Measurements from ENCODE around the gene SPARCL1.
"Not testable (repeated sequence)": the region's sequence is repeated elsewhere in the genome, so short reads cannot be mapped to it uniquely, and the experiment has no call there.

SPARCL1 gene

DNA sequence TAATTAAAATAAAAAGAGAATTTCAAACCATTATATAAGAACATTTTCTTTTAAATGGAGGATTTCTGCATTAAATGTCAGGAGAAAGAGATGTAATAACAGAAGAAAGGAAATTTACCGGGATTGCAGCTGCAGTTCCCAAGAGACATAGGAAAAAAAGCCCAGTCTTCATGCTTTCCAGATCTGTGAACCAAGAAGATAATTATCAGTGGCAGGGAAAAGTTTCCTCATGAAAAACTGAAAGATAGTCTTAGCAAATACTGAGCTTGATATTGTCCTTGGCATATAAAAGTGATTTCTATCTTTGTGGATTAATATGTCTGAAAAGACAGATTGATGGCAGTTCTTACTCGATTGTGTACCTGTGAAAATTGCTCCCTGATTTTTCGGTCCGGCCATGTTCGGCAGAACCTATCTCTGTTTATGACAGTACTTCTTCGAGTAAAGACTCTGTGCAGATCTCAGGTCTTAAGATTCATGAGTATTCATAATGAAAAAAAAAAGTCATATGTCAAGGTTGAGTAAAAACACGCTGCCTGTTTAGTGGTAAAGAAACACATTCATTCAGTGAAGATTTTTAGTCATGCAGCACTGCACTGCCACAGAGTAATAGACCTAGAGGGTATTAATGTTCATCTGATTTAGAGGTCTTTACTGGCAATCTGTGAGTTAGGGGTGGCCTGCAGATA lies 29.6 kb downstream of the SPARCL1 start:
- FAIRE-seq, result no peak

DNA sequence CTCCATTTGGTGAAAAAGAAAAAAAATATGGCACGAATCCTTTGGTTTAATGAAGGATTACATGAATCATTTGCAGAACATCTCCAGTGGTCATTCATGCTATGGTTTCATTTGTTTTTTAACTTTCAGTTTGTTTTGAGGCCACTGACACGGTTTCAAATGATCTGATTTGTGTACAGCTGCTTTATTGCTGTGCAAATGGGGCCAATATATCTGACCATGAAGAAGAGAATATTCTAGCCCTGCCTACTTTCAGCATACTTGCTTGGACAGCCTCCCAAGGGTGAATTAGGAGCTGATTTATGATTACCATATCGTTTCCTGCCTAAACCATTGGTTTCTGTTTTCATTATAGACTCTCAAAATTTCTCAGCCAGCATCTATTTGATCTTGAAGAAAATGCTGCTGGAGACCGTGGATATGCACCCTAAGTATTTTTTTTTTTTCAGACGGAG lies 30.7 kb downstream of the SPARCL1 start:
- no peak for FAIRE-seq

DNA sequence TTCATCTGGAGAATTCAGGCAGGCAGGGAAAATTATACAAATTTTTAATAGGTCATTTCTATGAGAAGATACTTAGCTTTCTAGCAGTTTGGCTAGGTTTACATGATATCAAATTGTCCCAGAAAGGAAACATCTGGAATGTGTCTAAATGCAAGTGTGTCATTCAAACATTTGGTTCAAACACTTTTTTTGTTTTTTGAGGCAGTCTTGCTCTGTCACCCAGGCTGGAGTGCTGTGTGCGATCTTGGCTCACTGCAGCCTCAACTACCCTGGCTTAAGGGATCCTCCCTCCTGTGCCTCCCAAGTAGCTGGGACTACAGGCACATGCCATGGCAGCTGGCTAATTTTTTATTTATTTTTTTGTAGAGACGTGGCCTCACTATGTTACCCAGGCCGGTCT lies 31.6 kb downstream of the SPARCL1 start:
- no peak for FAIRE-seq

DNA sequence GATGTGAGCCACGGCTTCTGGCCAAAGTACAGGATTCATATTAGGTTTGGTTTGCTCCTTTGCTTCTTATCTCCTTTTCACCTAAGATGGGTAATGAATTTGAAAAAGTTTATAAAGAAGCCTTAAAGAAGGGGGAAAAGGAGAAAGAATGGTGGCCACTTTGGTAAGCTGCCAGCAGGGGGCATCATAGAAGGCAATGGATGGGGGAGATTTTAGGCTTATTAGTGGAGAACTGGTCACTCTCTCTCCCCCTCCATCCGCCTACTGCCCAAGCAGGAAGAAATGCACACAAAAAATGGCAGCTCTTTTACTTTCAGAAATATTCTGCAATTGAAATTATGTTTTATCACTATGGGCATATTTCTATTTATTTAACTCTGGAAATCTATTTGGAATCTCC lies 32.0 kb downstream of the SPARCL1 start:
- no peak for FAIRE-seq

- FAIRE-seq, result no peak
Observed at GRCh38 chr4:87493115-87493514, 36.1 kb downstream of the SPARCL1 start.

DNA sequence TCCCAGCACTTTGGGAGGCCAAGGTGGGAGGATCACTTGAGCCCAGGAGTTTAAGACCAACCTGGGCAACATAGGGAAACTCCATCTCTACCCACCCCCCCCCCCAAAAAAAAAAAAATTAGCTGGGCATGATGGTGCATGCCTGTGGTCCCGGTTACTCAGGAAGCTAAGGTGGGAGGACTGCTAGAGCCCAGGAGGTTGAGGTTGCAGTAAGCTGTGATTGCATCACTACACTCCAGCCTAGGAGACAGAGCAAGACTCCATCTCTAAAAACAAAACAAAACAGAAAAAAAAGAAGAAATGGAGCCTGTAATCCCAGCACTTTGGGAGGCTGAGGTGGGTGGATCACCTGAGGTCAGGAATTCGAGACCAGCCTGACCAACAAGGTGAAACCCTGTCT lies 37.3 kb downstream of the SPARCL1 start:
- FAIRE-seq, result not testable (repeated sequence)

- FAIRE-seq, result no peak
Observed at GRCh38 chr4:87491436-87491835, 37.7 kb downstream of the SPARCL1 start.

DNA sequence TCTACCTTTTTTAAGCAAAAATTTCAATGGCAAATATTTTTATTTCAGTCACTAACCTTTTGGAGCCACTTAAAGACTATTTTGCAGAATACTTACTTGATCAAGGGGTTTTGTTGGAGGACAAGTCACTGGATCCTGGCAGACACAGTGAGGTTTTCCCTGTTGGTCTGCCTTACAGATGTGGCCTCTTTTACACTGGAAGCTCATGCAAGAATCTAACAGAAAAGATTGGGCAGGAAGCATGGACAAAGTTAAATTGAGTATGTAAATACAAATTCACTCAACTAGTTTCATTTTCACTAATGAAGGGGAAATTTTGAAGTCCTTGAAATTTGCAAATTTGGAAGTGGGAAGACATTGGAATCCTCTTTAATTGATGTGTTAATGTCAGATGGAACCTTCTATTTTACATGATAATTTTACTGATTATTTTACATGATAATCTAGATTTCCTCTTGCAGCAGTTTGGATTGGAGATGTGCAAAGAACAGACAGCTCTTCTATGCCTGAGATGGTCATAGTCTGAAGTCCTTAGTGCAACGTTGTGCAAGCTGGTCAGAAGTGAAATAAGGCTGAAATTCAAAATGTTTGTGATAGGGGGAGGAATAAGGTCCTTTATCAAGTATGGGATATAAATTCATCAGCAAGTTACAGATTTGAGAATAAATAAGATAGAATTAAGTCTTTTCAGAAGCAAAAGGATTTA lies 38.4 kb downstream of the SPARCL1 start:
- FAIRE-seq, result no peak

GRCh38 chr4:87489678-87490077 lies 39.5 kb downstream of the SPARCL1 start:
- FAIRE-seq, result no peak

DNA sequence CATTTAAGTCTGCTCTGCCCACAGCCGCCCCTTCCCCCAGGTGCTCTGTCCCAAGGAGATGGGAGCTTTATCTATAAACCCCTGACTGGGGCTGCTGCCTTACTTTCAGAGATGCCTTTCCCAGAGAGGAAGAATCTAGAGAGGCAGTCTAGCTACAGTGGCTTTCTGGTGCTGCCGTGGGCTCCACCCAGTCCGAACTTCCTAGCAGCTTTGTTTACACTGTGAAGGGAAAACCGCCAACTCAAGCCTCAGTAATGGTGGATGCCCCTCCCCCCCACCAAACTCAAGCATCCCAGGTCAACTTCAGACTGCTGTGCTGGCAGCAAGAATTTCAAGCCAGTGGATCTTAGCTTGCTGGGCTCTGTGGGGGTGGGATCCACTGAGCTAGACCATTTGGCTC lies 40.5 kb downstream of the SPARCL1 start:
- FAIRE-seq, result not testable (repeated sequence)

DNA sequence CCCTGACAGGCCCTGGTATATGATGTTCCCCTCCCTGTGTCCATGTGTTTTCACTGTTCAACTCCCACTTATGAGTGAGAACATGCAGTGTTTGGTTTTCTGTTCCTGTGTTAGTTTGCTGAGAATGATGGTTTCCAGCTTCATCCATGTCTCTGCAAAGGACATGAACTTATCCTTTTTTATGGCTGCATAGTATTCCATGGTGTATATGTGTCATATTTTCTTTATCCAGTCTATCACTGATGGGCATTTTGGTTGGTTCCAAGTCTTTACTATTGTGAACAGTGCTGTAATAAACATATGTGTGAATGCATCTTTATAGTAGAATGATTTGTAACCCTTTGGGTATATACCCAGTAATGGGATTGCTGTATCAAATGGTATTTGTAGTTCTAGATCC lies 45.9 kb downstream of the SPARCL1 start:
- not testable (repeated sequence) for FAIRE-seq

GRCh38 chr4:87481377-87481776 lies 47.8 kb downstream of the SPARCL1 start:
- FAIRE-seq, result no peak

GRCh38 chr4:87478732-87479250 lies 50.4 kb downstream of the SPARCL1 start:
- FAIRE-seq, result no peak

GRCh38 chr4:87476934-87477333 lies 52.2 kb downstream of the SPARCL1 start:
- FAIRE-seq, result no peak

GRCh38 chr4:87469390-87469789 lies 59.8 kb downstream of the SPARCL1 start:
- no peak for FAIRE-seq

DNA sequence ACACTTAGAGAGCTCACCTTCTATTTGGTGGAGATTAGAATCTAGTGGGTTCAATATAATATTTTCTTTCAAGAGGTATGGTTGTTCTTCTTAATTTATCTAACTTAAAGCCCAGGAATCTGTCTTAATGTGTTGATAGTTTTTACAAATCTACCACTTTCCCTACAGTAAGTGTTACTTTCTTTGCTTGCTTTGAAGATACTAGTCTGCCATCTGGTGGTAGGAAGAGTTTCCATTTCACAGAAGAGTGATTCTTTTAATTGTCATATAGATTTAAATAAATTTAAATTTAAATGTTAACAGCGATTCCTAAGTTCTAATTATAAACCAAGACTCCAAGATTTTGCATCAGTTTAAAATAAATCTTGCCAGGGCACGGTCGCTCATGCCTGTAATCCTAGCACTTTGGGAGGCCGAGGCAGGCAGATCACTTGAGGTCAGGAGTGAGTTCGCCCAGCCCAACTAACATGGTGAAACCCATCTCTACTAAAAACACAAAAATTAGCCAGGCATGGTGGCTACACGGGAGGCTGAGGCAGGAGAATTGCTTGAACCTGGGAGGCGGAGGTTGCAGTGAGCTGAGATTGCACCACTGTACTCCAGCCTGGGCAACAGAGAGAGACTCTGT lies 63.3 kb downstream of the SPARCL1 start:
- peak; percentile 84 for FAIRE-seq

- FAIRE-seq, result no peak
Observed at GRCh38 chr4:87462102-87462501, 67.1 kb downstream of the SPARCL1 start.

DNA sequence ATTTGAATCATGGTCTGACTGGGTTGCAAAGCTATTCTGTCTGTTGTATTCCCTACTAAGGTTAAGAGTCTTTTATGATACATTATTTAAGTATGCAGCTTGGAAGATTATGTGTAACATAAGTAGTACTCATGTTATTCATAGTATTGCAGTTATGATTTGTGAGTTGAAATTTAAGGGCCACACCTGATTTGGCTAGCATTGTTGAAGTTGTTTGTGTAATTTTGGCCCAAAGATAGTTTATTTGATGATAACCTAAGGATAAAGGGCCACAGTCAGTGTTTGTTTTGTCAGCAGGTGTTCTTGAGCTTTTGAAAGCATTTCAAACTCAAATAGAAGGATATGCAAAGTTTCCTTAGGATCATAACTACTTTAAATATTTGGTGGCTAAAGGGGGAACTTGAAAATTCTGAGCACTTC lies 67.9 kb downstream of the SPARCL1 start:
- no peak for FAIRE-seq

GRCh38 chr4:87458913-87459312 lies 70.3 kb downstream of the SPARCL1 start:
- FAIRE-seq, result no peak

GRCh38 chr4:87451537-87451936 lies 77.6 kb downstream of the SPARCL1 start:
- FAIRE-seq, result no peak

- FAIRE-seq, result not testable (repeated sequence)
Observed at GRCh38 chr4:87446375-87446774, 82.8 kb downstream of the SPARCL1 start.

GRCh38 chr4:87445964-87446363 lies 83.2 kb downstream of the SPARCL1 start:
- no peak for FAIRE-seq

- no peak for FAIRE-seq
Observed at GRCh38 chr4:87444741-87445140, 84.4 kb downstream of the SPARCL1 start.

GRCh38 chr4:87442889-87443288 lies 86.3 kb downstream of the SPARCL1 start:
- no peak for FAIRE-seq

All from TTC549 (cell line).